Esophagus muscularis mucosa (tissue), 3 donors: Measurements from ENCODE around the gene ARHGAP6.

Experiments
- POLR2A ChIP-seq: fragments of 450-650 bp; IDR thresholded peaks from one replicate; pipeline ENCODE4 v1.6.1; 2017; ENCODE audit warnings: antibody characterized with exemption, moderate library complexity, mild to moderate bottlenecking, low read depth
- POLR2AphosphoS5 ChIP-seq, 2 donors: sonication (generic); formaldehyde crosslinking; IDR thresholded peaks; one replicate each; pipeline ENCODE4 v1.6.1; 2017; ENCODE audit warnings: antibody characterized with exemption in 2 of 2
- TF ChIP-seq, protein P1 (sequence below), 3 experiments: fragments of 200-600 bp in 2 of 3; fragments of 450-650 bp in 1 of 3; sonication (generic) in 2 of 3; IDR thresholded peaks; one replicate each; pipeline ENCODE4 v1.5.1; 2017 to 2019; ENCODE audit warnings: antibody characterized with exemption in 3 of 3, mild to moderate bottlenecking in 2 of 3, moderate library complexity in 1 of 3

DNA sequence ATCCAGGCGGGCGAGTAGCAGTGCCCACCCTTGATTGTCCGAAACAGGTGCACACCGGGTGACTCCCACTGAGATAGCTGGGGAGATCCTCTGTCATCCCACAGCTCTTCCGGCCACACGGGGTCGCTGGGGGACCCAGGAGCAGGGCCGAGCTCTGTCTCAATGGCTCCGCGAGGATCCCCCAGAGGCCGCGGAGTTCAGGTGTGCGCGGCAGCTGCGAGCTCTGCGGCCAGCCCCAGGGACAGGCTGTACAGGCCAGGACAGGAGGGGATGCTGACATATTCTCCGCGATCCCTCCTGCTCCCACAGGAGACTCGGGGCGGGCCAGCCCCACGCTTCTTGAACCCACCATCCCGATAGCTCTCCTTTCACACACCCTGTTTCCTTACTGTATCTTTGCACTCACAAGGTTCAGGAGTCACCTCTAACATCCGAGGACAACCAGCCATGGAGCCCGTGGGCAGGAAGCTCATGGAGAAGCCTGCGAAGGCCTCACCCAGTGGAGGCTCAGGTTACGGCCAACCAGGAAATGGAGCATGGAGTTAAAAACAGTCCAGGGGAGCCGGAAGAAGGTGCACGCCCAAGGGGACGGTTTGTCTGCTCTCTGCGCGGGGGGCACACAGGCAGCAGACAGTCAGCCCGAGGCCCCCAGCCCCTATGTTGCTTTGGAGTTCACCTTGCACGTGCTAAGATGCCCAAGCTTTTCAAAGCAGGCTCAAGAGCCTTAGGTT lies 450.4 kb downstream of the ARHGAP6 start:
- no peak for TF ChIP-seq POLR2AphosphoS5 (IDR thresholded peaks at IDR 0.05)
- TF ChIP-seq, protein P1, sequence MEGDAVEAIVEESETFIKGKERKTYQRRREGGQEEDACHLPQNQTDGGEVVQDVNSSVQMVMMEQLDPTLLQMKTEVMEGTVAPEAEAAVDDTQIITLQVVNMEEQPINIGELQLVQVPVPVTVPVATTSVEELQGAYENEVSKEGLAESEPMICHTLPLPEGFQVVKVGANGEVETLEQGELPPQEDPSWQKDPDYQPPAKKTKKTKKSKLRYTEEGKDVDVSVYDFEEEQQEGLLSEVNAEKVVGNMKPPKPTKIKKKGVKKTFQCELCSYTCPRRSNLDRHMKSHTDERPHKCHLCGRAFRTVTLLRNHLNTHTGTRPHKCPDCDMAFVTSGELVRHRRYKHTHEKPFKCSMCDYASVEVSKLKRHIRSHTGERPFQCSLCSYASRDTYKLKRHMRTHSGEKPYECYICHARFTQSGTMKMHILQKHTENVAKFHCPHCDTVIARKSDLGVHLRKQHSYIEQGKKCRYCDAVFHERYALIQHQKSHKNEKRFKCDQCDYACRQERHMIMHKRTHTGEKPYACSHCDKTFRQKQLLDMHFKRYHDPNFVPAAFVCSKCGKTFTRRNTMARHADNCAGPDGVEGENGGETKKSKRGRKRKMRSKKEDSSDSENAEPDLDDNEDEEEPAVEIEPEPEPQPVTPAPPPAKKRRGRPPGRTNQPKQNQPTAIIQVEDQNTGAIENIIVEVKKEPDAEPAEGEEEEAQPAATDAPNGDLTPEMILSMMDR (IDR thresholded peaks at IDR 0.05): no peak
- no peak for TF ChIP-seq POLR2A
